GM10266 (cell line): ENCODE data around the gene PHAF1.

ENCODE experiments used
- DNase-seq: peaks from one replicate; pipeline ENCODE4 v3.0.0; 2012; ENCODE audit errors: extremely low spot score
- TF ChIP-seq, protein P1 (sequence below): IDR thresholded peaks from 2 replicates; pipeline ENCODE4 v1.5.1; 2012; ENCODE audit warnings: mild to moderate bottlenecking, low read depth; ENCODE audit not compliant: control insufficient read depth, insufficient read depth; ENCODE audit errors: missing control alignments

Gene PHAF1

DNA sequence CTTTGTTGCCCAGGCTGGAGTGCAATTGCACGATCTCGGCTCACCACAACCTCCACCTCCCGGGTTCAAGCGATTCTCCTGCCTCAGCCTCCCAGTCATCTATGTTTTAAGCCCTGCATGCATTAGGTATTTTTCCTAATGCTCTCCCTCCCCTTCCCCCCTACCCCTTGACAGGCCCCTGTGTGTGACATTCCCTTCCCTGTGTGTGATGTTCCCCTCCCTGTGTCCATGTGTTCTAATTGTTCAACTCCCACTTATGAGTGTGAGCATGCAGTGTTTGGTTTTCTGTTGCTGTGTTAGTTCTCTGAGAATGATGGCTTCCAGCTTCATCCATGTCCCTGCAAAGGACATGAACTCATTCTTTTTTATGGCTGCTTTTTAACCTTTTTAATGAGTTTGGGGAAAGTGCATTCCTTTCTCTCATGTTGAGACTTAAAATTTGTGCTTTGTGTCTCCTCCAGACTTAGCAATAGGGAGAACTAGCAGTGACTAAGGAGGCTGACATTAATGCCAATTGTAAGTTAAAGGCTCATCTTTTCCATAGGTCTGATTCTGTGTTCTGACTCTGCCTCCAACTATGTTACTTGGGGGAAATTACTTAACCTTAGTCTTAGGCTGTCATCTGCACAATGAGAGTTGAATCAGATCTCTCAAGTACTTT is 17.7 kb upstream of the PHAF1 start:
- no peak for DNase-seq
- TF ChIP-seq, protein P1, sequence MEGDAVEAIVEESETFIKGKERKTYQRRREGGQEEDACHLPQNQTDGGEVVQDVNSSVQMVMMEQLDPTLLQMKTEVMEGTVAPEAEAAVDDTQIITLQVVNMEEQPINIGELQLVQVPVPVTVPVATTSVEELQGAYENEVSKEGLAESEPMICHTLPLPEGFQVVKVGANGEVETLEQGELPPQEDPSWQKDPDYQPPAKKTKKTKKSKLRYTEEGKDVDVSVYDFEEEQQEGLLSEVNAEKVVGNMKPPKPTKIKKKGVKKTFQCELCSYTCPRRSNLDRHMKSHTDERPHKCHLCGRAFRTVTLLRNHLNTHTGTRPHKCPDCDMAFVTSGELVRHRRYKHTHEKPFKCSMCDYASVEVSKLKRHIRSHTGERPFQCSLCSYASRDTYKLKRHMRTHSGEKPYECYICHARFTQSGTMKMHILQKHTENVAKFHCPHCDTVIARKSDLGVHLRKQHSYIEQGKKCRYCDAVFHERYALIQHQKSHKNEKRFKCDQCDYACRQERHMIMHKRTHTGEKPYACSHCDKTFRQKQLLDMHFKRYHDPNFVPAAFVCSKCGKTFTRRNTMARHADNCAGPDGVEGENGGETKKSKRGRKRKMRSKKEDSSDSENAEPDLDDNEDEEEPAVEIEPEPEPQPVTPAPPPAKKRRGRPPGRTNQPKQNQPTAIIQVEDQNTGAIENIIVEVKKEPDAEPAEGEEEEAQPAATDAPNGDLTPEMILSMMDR, result no peak

DNA sequence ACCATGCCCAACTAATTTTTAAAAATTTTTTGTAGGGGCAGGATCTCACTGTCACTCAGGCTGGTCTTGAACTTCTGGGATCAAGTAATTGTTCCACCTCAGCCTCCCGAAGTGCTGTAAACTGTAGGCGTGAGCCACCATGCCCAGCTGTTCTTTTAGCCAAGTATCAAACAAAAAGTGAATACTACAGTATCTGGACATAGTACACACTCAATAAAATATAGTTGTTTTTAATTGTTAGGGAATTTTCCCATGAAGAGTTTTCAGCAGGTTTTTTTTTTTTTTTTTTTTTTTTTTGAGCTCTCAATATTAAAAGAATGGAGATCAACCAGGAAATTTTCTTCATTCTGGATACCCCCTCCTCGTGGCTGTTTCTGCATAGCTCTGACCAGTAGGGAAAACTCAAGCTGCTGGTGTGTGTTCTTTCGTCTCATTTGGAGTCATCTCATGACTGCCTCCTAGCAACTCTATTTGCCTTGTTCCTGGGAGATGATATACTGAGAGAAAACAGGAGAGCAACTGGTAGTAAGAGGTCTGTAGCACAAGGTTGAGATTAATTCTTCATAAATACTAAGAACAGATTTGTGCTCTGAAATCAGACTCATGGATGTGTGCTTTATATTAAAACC is 16.5 kb upstream of the PHAF1 start:
- no peak for DNase-seq
- TF ChIP-seq, protein P1, result no peak

DNA sequence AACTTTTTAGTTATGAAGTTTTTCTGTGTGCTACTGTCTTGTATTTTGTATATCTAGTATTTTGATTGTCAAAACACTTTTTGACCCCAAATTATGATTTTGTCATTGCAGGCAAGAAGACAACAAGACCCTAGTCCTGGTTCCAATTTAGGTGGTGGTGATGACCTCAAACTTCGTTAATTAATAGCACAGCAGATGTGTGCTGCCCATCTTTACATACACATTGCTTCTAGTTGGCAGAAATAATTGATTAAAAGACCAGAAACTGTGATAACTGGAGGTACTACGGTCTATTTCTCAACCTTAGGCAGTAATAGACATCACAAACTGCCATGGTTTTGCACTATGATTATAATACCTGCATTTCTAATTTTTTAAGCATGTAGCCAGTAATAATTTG is 11.1 kb upstream of the PHAF1 start:
- no peak for DNase-seq
- TF ChIP-seq, protein P1, result no peak

DNA sequence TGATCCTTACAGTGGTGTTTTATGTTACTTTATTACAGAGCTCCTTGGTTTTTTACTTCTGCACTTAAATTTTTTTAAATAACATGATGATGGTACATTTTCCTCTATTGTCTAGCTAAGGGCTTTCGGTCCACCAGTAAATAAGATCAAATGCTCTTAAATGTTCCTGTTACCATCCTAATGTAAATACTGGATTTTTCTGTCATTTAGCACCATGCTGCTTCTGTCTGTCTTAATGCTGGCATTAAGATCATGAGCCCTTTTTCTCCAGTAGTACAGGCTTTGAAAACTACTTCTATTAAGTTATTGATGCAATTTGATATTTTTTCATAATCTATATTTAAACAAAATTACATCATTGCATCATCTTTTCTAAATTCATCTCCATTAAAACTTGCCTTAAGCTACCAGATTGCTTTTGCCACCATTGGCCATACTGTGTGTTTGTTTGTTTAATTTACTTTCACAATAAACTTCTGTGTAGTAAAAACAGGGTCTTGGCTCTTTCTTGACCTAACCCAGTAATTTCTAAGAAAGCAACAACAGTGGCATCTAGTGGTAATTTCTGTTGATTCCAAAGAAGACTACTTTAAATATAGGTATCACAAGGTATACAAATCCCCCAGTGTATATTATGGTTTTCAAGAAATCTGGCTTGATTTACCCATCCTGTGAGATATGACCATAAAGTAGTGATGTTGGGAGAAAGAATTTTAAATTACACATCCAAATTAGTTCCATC is 9.0 kb upstream of the PHAF1 start:
- TF ChIP-seq, protein P1, result no peak
- peak; percentile 41 for DNase-seq

DNA sequence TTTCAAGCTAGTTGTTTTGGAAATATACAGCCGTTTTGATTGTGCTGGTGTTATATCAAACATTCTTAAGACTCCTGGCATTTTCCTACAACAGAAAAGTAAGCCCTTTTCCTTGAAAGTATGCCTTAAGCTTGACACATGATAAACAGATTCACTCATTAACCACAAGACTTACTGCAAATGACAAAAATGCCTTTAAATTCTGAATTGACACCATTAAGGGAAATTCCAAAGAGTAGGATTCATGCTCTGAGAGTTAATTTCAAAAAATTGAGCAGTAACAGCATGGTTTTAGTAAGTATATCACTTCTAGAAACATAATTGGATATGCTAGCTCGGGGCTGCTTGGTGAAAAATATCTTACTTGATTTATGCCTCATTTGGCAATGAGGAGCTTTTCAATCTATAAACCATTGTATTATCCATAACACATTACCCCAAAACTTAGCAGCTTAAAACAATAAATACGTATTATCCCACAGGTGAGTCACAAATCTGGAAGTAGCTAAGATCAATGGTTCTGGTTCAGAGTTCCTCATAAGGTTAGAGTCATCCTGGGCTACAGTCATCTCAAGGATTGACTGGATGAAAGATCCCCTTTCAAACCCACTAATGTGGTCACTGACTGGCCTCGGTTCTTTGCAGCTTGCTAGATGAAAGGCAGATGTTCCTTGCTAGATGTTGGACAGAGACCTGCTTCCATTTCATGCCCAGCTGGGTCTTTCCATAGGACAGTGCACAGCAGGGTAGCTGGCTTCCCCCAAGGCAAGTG is 8.2 kb upstream of the PHAF1 start:
- TF ChIP-seq, protein P1, result no peak
- no peak for DNase-seq

DNA sequence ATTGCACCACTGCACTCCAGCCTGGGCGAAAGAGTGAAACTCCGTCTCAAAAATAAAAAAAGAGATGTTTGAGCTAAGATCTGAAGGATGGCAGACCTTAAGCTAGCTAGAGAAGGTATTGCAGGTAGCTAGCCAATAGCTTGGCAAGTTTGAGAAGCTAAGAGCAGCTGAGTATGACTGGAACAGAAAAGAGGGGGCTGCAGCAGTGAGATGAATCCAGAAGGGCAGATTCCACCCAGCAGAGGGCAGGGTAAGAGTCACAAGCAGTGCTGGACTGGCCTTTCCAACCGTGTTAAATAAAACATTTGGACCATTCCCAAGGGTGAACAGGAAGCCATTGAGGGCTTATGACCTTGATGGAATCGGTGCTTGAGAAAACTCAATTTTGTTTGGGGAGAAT is 5.7 kb upstream of the PHAF1 start:
- DNase-seq, result no peak
- TF ChIP-seq, protein P1, result peak; percentile 17
